ENCODE results near the gene STX12.

DNA sequence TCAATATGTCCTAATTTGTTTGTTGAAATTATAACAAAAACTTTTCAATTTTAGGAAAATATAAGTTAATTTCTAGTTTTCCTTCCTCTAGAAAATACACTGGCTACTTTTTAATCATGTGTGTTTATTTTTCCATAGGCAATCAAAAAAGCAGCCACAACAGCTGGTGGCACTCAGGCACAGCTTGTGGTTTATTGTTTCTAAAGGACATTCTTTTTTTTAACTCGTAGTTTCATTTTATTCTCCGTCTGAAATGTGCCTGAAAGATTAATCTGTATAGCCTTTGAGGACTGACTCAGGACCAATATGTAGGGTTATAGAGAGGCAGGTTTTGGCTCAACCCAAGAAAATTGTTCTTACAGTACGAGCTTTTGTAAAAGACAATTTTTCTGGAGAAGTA is 20.7 kb upstream of the STX12 start:
- TF ChIP-seq POLR2AphosphoS5 (IDR thresholded peaks at IDR 0.05) (no peak), CTCF (IDR thresholded peaks at IDR 0.05) (no peak), POLR2A (IDR thresholded peaks at IDR 0.05) (no peak)
